Lung microvascular endothelial cell (primary cell): ENCODE data around the gene SOX11. TPM values are rescaled to one million over a fixed set of nuclear protein-coding genes. Genes with fewer than 3 reads are reported as not detected.

Experiments used
- DNase-seq, 2 donors: peaks; one replicate each; pipeline versions ENCODE4 v3.0.0 to v3.0.0-alpha.2; 2010; ENCODE audit warnings: low read depth in 2 of 2
- total RNA-seq: library from RNA; depleted of rRNA; stranded (reverse); fragments of >200 nt; gene quantifications from 2 replicates; pipeline ENCODE4 v1.2.1, GENCODE V29; 2014

SOX11 gene
- total RNA-seq, 1 donor from 2014 or later = not detected

DNA sequence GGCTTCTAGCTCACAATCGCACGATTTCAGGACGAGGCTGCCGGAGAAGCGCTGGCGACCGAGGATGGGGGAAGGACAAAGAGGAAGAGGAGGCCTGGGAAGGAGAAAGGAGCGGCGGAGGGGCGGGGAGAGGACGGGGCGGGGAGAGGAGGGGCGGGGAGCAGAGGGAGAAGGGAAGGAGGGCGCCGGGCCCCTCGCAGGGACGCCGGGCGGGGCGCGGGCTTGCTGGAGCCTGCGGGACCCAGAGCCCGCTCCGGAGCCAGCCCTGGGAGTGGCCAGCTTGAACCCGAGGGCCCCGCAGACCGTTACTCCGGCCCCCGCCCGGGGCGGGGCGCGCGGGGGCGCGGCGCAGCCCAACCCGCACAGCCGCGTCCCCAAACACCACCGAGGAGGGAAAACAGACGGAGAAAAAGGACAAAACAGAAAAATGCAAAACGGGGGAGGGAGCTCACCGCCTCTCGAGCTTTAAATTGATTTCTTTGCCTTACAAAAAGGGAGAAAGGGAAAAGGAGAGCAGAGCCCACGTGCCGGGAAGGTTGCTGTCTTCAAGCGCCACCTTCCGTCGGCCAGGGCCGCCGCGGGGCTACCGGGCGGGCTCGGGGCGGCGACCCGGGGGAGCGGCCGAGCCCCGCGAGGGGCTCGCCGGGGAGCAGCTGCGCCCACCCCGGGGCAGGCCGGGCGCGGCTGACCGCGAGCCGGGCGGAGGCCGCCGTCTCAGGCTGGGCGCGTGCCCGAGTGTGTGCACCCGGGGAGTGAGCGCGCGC is 781 bp upstream of the SOX11 start:
- DNase-seq = no peak

DNA sequence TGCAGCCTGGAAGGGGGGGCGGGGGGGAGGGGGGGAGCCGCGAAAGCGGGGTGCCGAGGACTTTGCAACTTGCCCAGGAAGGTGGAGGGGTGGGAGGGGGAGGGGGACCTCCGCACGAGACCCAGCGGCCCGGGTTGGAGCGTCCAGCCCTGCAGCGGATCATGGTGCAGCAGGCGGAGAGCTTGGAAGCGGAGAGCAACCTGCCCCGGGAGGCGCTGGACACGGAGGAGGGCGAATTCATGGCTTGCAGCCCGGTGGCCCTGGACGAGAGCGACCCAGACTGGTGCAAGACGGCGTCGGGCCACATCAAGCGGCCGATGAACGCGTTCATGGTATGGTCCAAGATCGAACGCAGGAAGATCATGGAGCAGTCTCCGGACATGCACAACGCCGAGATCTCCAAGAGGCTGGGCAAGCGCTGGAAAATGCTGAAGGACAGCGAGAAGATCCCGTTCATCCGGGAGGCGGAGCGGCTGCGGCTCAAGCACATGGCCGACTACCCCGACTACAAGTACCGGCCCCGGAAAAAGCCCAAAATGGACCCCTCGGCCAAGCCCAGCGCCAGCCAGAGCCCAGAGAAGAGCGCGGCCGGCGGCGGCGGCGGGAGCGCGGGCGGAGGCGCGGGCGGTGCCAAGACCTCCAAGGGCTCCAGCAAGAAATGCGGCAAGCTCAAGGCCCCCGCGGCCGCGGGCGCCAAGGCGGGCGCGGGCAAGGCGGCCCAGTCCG is 540 bp downstream of the SOX11 start:
- peak in 1 of 2 donors; percentile 1 for DNase-seq

DNA sequence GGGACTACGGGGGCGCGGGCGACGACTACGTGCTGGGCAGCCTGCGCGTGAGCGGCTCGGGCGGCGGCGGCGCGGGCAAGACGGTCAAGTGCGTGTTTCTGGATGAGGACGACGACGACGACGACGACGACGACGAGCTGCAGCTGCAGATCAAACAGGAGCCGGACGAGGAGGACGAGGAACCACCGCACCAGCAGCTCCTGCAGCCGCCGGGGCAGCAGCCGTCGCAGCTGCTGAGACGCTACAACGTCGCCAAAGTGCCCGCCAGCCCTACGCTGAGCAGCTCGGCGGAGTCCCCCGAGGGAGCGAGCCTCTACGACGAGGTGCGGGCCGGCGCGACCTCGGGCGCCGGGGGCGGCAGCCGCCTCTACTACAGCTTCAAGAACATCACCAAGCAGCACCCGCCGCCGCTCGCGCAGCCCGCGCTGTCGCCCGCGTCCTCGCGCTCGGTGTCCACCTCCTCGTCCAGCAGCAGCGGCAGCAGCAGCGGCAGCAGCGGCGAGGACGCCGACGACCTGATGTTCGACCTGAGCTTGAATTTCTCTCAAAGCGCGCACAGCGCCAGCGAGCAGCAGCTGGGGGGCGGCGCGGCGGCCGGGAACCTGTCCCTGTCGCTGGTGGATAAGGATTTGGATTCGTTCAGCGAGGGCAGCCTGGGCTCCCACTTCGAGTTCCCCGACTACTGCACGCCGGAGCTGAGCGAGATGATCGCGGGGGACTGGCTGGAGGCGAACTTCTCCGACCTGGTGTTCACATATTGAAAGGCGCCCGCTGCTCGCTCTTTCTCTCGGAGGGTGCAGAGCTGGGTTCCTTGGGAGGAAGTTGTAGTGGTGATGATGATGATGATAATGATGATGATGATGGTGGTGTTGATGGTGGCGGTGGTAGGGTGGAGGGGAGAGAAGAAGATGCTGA is 1.4 kb downstream of the SOX11 start:
- DNase-seq = no peak

DNA sequence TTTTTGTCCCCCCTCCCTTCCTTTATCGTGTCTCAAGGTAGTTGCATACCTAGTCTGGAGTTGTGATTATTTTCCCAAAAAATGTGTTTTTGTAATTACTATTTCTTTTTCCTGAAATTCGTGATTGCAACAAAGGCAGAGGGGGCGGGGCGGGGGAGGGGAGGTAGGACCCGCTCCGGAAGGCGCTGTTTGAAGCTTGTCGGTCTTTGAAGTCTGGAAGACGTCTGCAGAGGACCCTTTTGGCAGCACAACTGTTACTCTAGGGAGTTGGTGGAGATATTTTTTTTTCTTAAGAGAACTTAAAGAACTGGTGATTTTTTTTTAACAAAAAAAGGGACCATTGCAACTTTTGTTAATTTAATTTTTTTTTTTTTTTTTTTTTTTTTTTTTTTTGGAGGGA is 2.1 kb downstream of the SOX11 start:
- no peak for DNase-seq

DNA sequence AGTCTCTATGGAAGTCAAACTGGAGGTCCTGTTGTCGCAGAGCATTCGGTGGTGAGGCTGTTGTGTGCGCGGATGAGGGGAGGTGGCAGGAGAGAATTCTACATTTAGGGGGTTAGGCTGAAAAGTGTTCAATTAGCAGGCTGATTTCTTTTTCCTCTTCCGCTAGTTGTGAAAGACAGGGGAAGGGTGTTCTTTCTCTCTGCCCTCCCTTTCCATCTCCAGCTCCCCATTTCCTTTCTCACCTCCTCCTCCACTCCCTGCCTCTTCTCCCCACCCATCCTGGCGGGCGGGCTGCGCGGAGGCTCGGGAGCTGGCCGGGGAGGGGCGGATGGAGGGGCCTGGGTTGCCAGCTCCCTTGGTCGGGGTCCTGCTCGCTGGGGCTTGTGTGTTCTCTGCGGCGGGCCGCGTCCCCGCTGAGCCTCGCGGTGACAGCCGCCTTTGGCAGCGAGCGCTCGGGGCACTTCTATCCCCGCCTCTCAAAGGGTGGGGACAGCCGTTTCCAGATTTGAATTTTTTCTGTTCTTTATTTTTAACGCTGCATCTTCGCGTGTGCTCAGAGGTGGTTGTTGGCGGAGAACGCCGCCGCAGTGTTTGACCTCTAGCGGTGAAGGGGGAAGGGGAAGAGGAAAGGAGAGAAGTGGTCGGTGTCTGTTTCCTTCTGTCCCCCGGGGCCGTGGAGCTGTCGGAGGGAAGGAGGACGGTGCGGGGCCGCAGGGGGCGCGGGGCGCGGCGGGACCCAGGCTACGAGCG is 3.6 kb downstream of the SOX11 start:
- DNase-seq = no peak

DNA sequence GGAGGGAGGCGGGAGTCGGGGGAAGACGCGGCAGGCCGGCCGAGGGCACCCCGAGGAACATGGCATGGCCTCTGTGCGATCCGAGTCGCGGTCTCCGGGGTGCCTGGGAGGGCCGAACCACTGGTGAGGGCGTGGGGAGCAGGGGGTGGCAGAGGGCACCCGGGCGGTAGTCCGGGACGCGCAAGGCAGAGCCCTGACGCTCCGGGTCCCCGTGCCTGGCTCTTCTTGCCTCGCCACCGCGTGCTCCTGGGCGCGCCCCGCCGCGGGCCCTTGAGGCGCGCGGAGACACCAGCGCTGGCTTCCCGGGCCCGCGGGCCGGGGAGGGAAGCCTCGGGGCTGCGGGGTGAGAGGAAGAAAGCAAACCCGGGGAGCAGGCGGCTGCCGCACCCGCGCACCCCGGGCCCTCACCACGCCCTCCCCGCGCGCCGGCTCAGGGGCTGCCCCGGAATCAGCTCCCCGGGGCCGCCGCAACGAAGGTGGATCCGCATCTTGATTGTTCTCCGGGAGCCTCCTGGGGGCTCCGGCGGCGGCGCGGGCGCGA is 4.3 kb downstream of the SOX11 start:
- no peak for DNase-seq

DNA sequence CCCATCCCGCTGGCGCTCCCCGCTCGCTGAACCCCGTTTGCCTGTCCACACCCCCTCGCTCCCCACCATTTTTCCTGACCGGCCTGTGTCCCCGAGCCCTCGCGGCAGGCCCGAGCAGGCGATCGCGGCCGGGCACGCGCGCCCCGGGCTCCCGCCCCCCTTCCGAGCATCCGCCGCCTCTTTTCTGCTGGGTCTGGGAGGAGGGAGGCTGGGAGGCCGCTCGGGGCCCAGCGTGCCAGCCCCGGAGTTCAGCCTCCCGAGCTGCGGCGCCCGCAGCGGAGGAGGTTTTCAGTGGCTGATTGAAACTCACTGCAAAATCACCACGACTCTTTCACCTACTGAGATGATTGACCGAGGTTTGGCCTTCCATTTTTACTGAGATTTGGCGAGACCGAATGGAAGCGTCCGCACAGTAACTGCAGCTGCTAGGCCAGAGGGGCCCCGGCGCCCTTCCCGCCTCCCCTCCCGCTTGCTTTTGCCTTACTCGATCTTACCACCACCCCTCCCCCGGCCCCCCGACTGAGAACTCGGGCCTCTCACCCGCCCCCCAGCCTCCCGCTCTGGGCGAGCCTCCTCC is 4.8 kb downstream of the SOX11 start:
- no peak for DNase-seq

DNA sequence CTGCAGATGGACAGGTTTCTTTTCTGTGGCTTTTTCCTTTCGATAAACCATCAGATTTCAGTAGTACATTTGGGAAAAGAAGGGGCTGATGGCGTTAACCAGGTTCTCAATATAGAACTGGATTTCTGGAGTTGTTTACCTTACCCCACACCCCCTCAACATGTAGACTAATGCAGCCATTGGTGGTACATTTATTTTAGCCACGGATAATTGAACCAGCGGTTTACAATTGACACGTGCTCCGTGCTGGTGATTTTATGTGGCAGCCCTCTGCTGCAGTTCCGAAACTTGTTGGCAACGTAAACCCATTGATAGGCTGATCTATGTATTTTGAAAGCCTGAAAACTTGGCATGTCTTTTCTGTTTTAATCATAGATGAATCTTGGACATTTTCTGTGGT is 5.4 kb downstream of the SOX11 start:
- DNase-seq = no peak

DNA sequence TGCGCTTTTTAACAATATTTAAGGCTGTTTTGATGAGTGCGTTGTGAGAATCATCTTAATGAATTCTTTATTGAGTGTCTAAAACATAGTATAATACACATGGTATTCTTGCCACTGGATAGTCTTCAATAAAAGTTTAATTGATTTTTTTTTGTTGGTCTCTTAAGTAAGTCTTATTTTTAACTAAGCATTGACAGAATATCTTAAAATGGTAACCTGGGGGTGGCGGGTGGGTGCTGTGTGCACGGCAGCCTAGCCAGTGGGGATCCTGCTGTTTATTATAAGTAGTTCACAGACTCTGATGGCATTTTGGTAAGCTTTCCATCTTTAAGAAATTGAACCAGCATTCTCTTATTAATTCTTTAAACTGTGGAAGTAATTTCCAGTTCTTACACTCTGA is 6.0 kb downstream of the SOX11 start:
- no peak for DNase-seq

DNA sequence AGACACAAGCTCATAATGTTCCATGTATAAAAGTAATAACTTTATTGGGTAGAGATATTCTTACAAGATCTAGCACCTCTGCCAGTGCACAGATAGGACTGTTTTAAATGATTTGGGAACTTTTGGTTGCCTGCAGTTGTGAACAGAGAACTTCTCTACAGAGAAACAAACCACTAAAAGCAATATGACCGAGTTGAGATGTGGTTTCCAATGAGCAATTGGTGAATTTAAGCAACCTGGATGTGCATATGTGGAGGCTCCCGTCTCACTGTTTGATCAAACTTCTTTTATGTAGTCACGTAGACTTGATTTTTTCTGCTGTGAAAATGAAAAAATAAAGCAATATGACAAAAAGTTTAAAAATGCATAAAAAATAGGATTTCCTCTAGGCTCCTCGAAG is 7.8 kb downstream of the SOX11 start:
- DNase-seq = no peak

DNA sequence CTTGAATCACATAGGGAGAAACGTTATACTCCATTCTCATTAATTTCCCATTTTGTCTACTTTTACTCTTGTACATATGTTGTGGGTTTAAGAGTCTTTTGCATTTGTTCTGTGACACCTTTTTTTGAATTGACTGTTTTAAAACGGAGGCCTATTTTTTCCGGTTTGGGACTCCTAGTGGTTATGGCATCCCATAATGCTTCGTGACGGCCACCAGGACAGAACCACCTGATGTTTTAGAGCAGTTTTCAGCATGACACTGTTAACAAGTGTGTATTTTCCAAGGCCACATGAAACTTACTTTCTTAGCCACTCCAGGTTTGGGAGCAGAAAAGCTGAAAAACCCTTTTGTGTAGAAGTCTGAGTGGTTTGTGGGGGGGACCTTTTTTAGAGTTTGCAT is 8.4 kb downstream of the SOX11 start:
- no peak for DNase-seq

DNA sequence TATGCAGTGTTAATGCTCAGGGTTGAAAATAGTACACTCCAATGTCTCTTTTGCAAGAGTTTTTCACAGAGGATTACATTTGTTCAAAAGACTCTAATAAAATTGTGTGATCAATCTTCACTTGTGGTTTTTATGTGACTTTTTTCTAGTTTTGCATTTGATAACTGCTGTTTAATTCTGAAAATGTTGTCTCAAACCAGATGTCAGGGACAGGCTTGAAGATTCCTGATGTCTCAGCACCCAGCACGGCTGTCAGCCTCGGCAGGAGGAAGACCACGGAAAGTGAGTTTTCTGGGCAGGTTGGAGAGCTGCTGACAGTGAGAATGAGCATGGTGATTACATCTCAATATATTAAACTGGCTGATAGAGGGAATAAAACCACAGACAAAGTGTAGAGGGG is 9.1 kb downstream of the SOX11 start:
- DNase-seq = no peak

DNA sequence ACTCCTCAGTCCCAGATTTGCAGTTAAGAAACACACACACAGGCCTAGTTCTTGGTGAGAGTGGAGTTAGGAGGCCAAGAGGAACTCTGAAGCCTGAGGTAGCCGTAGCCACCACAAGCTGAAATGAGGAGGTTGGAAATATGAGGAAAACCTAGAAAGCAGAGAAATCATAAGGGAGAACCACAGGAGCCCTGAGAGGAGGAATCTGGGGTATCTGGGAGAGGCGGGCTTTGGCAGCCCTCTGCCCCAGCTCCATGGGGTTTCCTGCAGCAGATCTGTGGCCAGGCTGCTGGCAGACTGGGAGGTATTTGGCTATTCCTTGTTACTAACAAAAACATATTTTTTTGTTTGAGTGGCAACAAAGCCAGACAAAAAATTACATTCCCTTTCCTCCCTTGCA is 11.0 kb downstream of the SOX11 start:
- no peak for DNase-seq

DNA sequence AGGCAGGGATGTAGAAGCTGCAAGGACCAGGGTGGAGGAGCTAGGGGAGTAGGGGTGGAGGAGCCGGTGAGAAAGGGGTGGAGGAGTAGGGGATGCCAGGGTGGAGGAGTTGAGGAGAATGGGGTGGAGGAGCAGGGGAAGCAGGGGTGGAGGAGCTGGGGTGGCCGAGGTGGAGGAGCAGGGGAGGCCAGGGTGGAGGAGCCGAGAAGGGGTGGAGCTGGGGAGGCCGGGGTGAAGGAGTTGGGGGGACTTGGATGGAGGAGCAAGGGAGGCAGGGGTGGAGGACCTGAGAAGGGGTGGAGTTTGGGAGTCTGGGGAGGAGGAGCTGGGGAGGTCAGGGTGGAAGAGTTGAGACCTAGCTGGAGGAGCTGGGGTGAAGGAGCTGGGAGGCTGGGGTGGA is 13.3 kb downstream of the SOX11 start:
- DNase-seq = no peak

DNA sequence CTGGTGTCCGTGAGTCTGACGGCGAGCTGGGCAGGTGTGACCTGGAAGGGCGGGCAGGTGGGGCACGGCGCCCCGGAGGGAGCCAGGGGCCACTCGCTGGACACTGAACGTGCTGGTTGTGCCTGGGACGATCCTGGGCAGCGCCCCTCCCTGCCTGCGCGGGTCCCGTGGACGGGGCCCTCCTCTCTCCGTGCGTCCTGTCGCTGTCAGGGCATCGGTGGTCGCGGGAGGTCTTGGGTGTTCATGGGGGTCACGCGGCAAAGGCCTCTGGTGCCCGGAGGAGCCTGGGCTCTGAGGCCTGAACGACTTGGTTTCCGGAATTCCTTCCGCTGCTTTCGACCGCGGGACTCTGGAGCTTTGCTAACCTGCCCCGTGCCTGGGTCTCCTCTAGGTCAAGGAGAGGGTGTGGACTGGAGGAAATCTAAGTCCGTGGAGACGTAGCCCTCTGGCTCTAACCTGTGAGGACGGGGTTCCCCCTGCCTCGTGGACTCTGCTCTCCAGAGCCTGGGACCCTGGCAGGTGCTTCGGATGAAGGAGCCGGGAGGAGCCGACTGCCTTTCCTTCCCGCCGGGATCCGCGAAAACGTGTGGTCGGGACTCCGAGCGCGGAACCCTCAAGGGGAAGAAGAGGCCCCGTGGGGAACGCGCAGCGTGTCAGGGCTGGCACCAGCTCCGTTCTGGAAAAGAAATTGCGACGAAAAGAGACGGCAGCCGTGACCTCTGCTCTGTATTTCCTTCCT is 14.7 kb downstream of the SOX11 start:
- no peak for DNase-seq

DNA sequence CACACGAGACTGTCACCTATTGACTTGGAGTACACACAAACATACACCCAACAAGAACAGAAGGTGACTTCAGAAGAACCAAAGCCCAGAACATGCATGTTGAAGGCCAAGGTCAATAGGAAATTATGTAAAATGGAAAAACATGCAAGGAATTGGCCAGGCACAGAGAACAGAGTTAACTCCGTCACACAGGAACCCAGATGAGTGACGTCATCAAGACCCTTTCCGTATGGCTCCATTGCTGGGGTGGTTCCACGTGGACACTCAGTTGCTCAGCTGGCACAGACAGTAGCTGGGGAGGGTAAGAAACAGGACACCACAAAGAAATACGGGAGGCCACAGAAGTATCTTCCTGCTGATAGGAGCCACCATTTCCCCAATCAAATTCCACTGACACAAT is 18.4 kb downstream of the SOX11 start:
- DNase-seq = no peak

DNA sequence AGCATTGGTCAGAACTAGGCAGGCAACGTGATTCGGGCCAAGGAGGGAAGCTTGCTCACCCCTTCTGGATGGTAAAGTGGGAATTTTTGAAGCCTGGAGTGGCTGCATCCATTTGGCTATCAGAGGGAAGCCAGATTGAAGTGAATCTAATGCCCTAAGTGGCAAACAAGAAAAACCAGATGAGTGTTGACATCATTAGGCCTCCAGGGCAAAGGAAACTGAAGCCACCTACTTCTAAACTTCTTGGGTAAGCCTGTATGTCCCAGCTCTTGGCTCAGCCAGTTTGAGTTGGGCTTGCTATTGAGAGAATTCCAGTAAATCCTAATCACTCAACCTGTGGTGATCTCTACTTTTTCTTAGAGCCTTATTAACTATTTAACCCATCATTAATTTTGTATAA is 20.9 kb downstream of the SOX11 start:
- DNase-seq = no peak

DNA sequence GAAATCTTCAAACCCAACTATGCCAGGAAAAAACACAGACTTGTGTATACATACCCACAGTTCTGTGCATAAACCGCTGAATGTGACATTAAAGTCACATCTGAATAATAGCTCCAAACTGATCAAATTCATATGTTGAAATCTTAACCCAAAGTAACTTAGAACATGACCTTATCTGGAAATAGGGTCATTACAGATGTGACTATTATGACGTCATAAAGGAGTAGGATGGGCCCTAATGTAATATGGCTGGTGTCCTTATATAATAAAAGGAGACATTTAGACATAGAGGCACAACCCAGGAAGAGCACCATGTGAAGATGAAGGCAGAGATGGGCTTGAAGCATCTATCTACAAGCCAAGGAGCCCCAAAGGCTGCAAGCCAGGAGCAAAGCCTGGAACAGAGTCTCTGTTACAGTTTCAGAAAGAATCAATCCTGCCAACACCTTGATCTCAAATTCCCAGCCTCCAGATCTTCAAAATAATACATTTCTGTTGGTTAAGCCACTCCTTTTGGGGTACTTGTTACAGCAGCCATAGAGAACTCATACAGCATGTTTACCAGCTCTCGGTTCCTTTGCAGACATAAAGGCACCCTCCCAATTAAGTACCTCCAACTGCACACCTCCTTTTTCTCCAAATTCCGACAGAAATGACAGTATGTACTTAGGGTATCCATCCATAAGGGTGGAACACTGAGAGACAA is 27.6 kb downstream of the SOX11 start:
- DNase-seq = no peak

DNA sequence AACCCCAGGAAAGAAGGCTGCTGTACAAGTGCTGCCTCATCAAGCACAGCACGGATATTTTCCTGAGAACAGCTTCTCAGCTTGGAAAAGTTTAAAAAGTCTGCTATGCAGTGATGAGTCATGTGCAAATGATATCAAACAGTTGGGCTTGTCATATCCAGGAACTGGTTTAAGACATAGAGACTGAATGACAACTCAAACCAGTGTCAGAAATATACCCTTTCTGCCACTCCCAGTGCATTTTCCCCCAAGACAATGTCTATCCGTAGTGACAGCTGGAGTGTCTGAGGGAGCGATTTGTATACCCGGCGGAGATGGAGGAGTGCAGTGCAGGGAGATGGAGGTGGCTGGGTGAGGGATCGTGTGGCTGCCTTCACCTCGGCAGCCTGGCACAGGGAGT is 28.2 kb downstream of the SOX11 start:
- DNase-seq = no peak

DNA sequence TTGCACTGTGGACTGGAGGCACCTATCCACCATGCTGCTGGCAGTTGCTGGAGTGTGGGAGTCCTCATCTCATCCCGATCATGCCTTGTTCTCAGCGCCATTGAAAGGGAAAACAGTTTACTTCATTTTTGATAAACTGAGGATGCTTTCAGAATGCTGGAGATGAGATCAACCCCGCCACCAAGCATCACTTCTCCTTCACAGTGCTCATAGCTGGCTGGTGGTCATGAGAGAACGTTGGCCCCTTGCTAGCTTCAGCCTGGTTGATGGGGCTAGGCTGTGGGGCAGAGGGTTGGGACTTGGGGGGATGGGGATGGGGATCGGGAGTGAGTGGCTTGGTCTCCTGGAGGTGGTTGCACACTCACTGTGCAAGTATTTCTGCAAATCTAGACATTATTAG is 30.1 kb downstream of the SOX11 start:
- DNase-seq = no peak
